ENCODE measurements around the gene CEP104.

CEP104 gene

DNA sequence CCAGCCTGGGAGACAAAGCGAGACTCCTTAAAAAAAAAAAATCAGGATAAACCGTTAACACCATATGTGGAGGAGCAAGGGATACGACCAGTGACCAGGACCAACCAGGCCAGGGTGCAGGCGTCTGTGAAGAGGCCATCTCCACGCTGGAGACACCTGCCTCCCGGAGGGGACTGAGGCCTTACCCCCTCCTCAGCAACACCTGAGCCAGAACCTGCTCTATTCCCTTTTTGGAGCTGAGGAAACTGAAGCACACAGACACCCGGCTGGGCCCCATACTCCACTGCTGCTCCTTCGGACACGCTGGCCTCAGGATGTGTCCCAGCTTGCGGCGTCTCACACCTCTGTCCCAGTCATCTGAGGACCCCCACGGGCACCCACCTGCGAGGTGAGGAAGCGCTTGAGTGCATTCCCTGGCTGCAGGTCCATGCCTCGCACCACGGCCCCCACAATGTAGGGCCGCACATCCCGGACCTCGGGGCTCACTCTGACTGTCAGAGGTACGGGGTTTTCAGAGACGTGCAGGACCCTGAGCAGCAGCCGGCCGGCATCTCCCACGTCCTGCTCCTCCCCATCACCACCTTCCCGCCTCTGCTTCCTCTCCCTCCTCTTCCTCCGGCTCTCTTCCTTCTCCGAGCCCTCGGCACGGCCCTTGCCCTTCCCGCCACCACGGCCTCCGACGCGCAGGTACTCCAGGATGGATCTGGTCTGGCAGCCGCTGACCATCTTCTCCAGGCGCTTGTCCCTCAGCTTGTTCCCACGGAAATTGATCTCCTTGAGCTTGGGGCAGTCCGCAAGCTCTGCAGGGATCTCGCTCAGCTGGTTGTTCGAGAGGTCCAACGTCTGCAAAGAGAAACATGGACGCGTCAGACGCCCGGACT lies 70.3 kb downstream of the CEP104 start:
- no peak for DNase-seq (ENCODE audit: low read depth)
- in situ Hi-C loops (cut with HindIII; ENCODE audit: low sequenced_read_pairs) = no loop called here
- no peak overlapping the region for H3K4me3 ChIP-seq (ENCODE audit: low read depth, low read length)
- no peak for TF ChIP-seq CTCF (IDR thresholded peaks at IDR 0.05; ENCODE audit: low read depth, low read length, missing control alignments)

- peak; percentile 45 for TF ChIP-seq CTCF (IDR thresholded peaks at IDR 0.05; ENCODE audit: low read depth, low read length, missing control alignments)
Measured at GRCh38 chr1:3785456-3786157, 71.4 kb downstream of the CEP104 start.

GRCh38 chr1:3785045-3785444 lies 72.0 kb downstream of the CEP104 start:
- DNase-seq (ENCODE audit: low read depth) = no peak
- TF ChIP-seq CTCF (IDR thresholded peaks at IDR 0.05; ENCODE audit: low read depth, low read length, missing control alignments) = no peak
- H3K4me3 ChIP-seq (ENCODE audit: low read depth, low read length) = no peak overlapping the region
- in situ Hi-C loops (cut with HindIII; ENCODE audit: low sequenced_read_pairs) = no loop called here

More at GRCh38 chr1:3785456-3786157, 71.4 kb downstream of the CEP104 start:
- in situ Hi-C loops (cut with HindIII; ENCODE audit: low sequenced_read_pairs) = no loop called here
- no peak for DNase-seq (ENCODE audit: low read depth)
- H3K4me3 ChIP-seq (ENCODE audit: low read depth, low read length) = no peak overlapping the region

DNA sequence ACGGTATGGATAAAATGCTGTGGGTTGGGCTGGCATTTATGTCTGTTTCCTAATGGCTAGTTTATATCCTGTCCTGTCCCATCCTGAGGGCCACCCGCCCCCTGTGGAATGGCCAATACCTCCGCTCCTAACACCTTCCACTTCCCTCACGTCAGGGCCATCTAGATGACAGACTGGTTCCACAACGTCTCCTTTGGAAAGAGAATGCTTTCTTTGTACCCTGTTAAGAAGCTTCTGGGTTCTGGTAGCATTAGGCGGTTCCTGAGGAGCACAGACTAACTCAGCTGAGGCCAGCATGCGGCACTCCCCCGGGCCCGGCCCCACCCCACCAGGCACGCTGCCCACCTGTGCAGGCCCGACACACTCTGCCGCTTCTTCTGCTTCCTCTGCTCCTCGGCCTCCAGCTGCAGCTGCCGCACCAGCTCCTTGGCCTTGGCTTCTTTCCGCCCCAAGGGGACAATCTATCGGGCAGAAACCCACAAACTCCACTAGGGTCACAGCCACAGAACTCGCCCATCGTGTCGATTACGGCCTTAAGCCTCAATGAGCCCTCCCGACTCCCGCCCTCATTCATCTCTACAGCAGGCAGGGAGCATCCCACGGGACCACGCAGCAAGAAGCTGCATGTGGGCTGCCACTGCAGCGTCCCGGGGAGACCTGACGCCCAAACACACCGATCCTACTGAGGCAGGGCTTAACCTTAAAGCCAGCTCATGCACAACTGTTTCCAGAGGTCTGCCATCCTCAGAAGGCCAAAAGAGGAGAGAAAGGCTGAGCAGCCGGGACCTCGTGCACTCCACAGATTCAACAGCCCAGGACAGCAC lies 73.1 kb downstream of the CEP104 start:
- no peak for DNase-seq (ENCODE audit: low read depth)
- in situ Hi-C loops (cut with HindIII; ENCODE audit: low sequenced_read_pairs) = no loop called here
- H3K4me3 ChIP-seq (ENCODE audit: low read depth, low read length) = no peak overlapping the region
- TF ChIP-seq CTCF (IDR thresholded peaks at IDR 0.05; ENCODE audit: low read depth, low read length, missing control alignments) = no peak

DNA sequence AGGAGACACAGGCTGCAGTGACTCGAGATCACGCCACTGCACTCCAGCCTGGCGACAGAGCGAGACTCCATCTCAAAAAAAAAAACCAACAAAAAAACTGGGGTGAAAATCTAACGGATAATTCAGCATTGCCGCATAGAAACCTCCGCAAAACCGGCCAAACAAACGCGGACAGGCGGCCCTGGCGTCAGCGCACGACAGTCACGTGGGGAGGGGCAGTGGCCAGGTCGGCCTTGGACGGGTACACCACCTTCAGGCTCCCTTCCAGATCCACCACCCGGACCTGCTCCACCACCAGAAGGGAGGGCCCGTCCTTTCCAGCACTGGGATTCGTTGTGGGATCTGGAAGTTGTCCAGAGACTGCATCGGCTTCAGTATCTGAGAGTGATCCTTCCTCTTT lies 76.1 kb downstream of the CEP104 start:
- no peak overlapping the region for H3K4me3 ChIP-seq (ENCODE audit: low read depth, low read length)
- in situ Hi-C loops (cut with HindIII; ENCODE audit: low sequenced_read_pairs) = no loop called here
- no peak for TF ChIP-seq CTCF (IDR thresholded peaks at IDR 0.05; ENCODE audit: low read depth, low read length, missing control alignments)
- DNase-seq (ENCODE audit: low read depth) = no peak

DNA sequence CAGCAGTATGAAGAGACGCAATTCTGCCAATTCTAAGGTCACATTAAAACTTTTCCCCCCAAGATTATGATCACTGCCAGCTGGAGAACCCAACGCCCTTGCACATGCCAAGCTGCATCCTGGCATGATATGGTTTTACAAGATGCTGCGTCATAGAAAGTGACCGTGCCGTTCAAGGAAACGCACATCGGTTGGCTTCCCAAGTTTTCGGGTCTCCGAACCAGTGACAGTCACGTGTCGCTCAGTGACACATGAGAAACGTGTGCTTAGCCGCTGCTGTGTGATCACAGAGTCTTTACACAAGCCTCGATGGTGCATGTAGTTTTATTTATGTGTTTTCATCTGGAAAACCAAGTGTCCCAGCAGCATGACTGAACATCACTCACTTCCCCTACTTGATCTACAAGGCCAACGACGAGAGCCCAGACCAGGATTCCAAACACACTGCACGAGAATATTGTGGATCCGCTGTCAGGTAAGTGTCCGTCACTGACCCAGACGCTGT lies 77.0 kb downstream of the CEP104 start:
- no peak for TF ChIP-seq CTCF (IDR thresholded peaks at IDR 0.05; ENCODE audit: low read depth, low read length, missing control alignments)
- no peak for DNase-seq (ENCODE audit: low read depth)
- no peak overlapping the region for H3K4me3 ChIP-seq (ENCODE audit: low read depth, low read length)
- in situ Hi-C loops (cut with HindIII; ENCODE audit: low sequenced_read_pairs) = no loop called here

Data from astrocyte of the cerebellum (primary cell).